ENCODE results near the gene CDKAL1. TPM values are rescaled to one million over a fixed set of nuclear protein-coding genes. Genes with fewer than 3 reads are reported as not detected.
A peak's percentile ranks its signal among the peaks of the same experiment; 100 is the strongest.

CDKAL1 gene
- total and polyA plus RNA-seq, 9 of the 15 experiments (the other 6 are each of a cell fraction or from before 2014, with no cell fraction given): 11.2 to 36.3 (median 20.1) TPM

DNA sequence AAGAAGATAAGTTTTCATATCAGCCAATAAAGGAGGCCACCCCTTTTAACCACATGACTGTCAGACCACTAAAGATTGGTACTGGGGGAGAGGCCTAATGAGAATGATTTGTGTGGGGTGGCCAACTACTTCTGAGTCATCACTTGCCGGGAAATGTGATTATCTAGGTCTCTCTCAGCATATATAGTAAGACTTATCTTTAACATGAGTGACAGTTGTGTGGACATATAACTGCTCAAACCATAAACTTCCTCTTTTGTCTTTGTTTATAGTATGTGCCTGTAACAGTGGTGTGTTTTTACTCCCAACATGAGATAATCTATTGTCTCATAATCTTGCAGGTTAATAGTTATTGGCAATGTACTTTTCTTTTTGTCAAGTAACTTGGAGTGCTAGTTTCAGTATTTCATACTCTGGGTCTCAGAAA lies 312.4 kb downstream of the CDKAL1 start (continued):
- TF ChIP-seq MTA2 (IDR thresholded peaks at IDR 0.05; ENCODE audit: low read depth) (peak; percentile 78), ZNF224 (CRISPR knock-in tag; IDR thresholded peaks at IDR 0.05) (no peak), SMAD4 (CRISPR knock-in tag; conservative IDR thresholded peaks at IDR 0.05) (peak; percentile 75), MECOM (CRISPR knock-in tag; IDR thresholded peaks at IDR 0.05) (peak; percentile 91), EWSR1 (IDR thresholded peaks at IDR 0.05; ENCODE audit: borderline replicate concordance, low read depth, partially characterized antibody) (no peak), CEBPB (tag; IDR thresholded peaks at IDR 0.05) (peak; percentile 59), HSF4 (CRISPR knock-in tag; IDR thresholded peaks at IDR 0.05; ENCODE audit: borderline replicate concordance) (no peak), GABPA (tag; conservative IDR thresholded peaks at IDR 0.05; ENCODE audit: low read depth) (peak; percentile 61), ZC3H8 (IDR thresholded peaks at IDR 0.05) (no peak), ZNF133 (CRISPR knock-in tag; IDR thresholded peaks at IDR 0.05) (no peak), TCF7 (IDR thresholded peaks at IDR 0.05; ENCODE audit: borderline replicate concordance) (peak; percentile 77; the same call in 1 of the 2 replicates), ZBTB7A (IDR thresholded peaks at IDR 0.05; ENCODE audit: borderline replicate concordance, control insufficient read depth, low read depth, low read length) (no peak), ZNF121 (CRISPR knock-in tag; conservative IDR thresholded peaks at IDR 0.05) (no peak), ZNF24 (IDR thresholded peaks at IDR 0.05) (peak; percentile 7; the same call in 1 of the 2 replicates), ILK (tag; IDR thresholded peaks at IDR 0.05; ENCODE audit: borderline replicate concordance, low read depth) (no peak), HDAC1 (IDR thresholded peaks at IDR 0.05) (peak; percentile 35 to 94; a peak in 2 of 4 replicates), ZNF507 (tag; conservative IDR thresholded peaks at IDR 0.05) (no peak)
- TF ChIP-seq, protein P1, sequence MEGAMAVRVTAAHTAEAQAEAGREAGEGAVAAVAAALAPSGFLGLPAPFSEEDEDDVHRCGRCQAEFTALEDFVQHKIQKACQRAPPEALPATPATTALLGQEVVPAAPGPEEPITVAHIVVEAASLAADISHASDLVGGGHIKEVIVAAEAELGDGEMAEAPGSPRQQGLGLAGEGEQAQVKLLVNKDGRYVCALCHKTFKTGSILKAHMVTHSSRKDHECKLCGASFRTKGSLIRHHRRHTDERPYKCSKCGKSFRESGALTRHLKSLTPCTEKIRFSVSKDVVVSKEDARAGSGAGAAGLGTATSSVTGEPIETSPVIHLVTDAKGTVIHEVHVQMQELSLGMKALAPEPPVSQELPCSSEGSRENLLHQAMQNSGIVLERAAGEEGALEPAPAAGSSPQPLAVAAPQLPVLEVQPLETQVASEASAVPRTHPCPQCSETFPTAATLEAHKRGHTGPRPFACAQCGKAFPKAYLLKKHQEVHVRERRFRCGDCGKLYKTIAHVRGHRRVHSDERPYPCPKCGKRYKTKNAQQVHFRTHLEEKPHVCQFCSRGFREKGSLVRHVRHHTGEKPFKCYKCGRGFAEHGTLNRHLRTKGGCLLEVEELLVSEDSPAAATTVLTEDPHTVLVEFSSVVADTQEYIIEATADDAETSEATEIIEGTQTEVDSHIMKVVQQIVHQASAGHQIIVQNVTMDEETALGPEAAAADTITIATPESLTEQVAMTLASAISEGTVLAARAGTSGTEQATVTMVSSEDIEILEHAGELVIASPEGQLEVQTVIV (CRISPR knock-in tag; IDR thresholded peaks at IDR 0.05; ENCODE audit: borderline replicate concordance): no peak
- TF ChIP-seq, protein P2, sequence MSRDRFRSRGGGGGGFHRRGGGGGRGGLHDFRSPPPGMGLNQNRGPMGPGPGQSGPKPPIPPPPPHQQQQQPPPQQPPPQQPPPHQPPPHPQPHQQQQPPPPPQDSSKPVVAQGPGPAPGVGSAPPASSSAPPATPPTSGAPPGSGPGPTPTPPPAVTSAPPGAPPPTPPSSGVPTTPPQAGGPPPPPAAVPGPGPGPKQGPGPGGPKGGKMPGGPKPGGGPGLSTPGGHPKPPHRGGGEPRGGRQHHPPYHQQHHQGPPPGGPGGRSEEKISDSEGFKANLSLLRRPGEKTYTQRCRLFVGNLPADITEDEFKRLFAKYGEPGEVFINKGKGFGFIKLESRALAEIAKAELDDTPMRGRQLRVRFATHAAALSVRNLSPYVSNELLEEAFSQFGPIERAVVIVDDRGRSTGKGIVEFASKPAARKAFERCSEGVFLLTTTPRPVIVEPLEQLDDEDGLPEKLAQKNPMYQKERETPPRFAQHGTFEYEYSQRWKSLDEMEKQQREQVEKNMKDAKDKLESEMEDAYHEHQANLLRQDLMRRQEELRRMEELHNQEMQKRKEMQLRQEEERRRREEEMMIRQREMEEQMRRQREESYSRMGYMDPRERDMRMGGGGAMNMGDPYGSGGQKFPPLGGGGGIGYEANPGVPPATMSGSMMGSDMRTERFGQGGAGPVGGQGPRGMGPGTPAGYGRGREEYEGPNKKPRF (IDR thresholded peaks at IDR 0.05; ENCODE audit: low read depth, low read length): no peak
- TF ChIP-seq, protein P3, sequence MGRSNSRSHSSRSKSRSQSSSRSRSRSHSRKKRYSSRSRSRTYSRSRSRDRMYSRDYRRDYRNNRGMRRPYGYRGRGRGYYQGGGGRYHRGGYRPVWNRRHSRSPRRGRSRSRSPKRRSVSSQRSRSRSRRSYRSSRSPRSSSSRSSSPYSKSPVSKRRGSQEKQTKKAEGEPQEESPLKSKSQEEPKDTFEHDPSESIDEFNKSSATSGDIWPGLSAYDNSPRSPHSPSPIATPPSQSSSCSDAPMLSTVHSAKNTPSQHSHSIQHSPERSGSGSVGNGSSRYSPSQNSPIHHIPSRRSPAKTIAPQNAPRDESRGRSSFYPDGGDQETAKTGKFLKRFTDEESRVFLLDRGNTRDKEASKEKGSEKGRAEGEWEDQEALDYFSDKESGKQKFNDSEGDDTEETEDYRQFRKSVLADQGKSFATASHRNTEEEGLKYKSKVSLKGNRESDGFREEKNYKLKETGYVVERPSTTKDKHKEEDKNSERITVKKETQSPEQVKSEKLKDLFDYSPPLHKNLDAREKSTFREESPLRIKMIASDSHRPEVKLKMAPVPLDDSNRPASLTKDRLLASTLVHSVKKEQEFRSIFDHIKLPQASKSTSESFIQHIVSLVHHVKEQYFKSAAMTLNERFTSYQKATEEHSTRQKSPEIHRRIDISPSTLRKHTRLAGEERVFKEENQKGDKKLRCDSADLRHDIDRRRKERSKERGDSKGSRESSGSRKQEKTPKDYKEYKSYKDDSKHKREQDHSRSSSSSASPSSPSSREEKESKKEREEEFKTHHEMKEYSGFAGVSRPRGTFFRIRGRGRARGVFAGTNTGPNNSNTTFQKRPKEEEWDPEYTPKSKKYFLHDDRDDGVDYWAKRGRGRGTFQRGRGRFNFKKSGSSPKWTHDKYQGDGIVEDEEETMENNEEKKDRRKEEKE (IDR thresholded peaks at IDR 0.05; ENCODE audit: borderline replicate concordance in 1 of 2, control insufficient read depth in 1 of 2, low read depth in 2 of 2, low read length in 1 of 2): no peak

All from K562 (cell line).